Ishikawa (cell line): ENCODE measurements around the gene FBXO31.
A peak's percentile ranks its signal among the peaks of the same experiment; 100 is the strongest.

Experiments
- EGR1 ChIP-seq: IDR thresholded peaks from 2 replicates; pipeline ENCODE4 v1.6.1; 2012
- EP300 ChIP-seq: IDR thresholded peaks from 2 replicates; pipeline ENCODE4 v1.6.1; 2012; ENCODE audit warnings: borderline replicate concordance
- MAX ChIP-seq: IDR thresholded peaks from 2 replicates; pipeline ENCODE4 v1.6.1; 2012
- NFIC ChIP-seq: IDR thresholded peaks from 2 replicates; pipeline ENCODE4 v1.6.1; 2012
- RAD21 ChIP-seq: IDR thresholded peaks from 2 replicates; pipeline ENCODE4 v1.6.1; 2012; ENCODE audit warnings: low read depth
- USF1 ChIP-seq: IDR thresholded peaks from 2 replicates; pipeline ENCODE4 v1.6.1; 2012

GRCh38 chr16:87391950-87392820 lies 8.6 kb upstream of the FBXO31 start, which contains the start of gene MAP1LC3B:
- no peak; the same call in 1 of the 2 replicates for TF ChIP-seq MAX
- no peak for TF ChIP-seq RAD21
- TF ChIP-seq NFIC, result no peak
- TF ChIP-seq EGR1, result peak; percentile 98
- no peak; the same call in 1 of the 2 replicates for TF ChIP-seq EP300
- peak; percentile 97 for TF ChIP-seq USF1
